ENCODE results near the gene STK35.

STK35 gene

DNA sequence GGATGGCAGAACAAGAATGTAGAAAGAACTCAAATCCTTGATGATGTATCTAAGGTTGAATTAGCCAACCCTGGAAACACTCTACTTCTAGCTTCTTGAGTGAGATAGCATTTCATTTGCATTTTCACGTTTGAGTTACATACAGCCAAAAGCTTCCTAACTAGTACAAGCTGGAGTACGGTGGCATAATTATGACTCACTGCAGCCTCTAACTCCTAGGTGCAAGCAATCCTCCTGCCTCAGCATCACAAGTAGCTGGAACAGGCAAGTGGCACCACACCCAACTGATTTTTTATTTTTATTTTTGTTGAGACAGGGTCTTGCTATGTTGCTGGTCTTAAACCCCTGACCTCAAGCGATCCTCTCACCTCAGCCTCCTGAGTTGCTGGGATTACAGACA lies 36.5 kb upstream of the STK35 start:
- H3K36me3 ChIP-seq (ENCODE audit: control insufficient read depth, low read length): no peaks in the 10 kb centered on the region
- H3K4me2 ChIP-seq (ENCODE audit: low read length): no peak overlapping the region
- no peaks in the 10 kb centered on the region for H3K4me1 ChIP-seq (ENCODE audit: control insufficient read depth, low read length)
- H3K79me2 ChIP-seq (ENCODE audit: control insufficient read depth, low read length): no peaks in the 10 kb centered on the region
- no peaks in the 10 kb centered on the region for H4K20me1 ChIP-seq (ENCODE audit: control insufficient read depth, insufficient read depth, low read depth, low read length)
- no peaks in the 10 kb centered on the region for H3K9me3 ChIP-seq (ENCODE audit: control insufficient read depth, insufficient read depth, low read length)
- H3F3A ChIP-seq (ENCODE audit: control insufficient read depth, insufficient read depth): no peaks in the 10 kb centered on the region
- no peak overlapping the region for H3K27ac ChIP-seq (ENCODE audit: low read depth, low read length)
- H3K4me3 ChIP-seq (ENCODE audit: low read length): no peak overlapping the region
- TF ChIP-seq EZH2phosphoT487 (IDR thresholded peaks at IDR 0.05; ENCODE audit: borderline replicate concordance, low read length): no peak
- TF ChIP-seq, protein P1, sequence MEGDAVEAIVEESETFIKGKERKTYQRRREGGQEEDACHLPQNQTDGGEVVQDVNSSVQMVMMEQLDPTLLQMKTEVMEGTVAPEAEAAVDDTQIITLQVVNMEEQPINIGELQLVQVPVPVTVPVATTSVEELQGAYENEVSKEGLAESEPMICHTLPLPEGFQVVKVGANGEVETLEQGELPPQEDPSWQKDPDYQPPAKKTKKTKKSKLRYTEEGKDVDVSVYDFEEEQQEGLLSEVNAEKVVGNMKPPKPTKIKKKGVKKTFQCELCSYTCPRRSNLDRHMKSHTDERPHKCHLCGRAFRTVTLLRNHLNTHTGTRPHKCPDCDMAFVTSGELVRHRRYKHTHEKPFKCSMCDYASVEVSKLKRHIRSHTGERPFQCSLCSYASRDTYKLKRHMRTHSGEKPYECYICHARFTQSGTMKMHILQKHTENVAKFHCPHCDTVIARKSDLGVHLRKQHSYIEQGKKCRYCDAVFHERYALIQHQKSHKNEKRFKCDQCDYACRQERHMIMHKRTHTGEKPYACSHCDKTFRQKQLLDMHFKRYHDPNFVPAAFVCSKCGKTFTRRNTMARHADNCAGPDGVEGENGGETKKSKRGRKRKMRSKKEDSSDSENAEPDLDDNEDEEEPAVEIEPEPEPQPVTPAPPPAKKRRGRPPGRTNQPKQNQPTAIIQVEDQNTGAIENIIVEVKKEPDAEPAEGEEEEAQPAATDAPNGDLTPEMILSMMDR (IDR thresholded peaks at IDR 0.05; ENCODE audit: low read depth, low read length, poor library complexity, severe bottlenecking): no peak
- peaks cover 5% of the 10 kb centered on the region for H3K27me3 ChIP-seq (ENCODE audit: control insufficient read depth, low read length)
- H3K9me2 ChIP-seq (replicated peaks; ENCODE audit: control insufficient read depth, low read length): no peaks in the 10 kb centered on the region

DNA sequence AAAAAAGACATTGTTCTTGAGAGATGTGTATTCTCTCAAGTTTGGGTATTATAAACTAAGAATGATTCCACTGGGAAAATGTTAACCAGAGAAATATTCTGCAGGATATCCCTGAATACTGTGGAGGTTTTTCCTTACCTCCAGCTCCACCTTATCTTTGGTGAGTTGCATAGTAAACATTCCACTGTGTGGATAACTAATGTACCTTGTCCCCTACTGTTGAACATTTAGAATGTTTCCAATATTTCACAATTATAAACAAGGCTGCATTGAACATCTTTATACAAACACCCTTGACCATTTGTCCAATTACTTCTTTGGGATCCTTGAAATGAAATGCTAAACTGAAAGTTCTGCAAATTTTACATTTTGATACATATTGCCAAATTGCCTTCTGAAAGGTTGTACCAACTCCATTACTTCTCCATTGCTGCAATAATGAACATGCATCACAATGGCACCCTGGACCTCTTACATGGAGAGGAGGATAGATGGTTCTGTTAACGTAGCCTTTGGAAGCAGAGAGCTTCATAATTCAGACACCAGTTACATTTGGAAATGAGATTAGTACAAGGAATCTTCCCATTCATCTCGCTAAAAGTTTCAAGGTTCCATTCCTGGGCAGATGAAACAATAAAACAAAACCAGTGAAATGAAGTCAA lies 35.0 kb upstream of the STK35 start:
- Histone ChIP-seq H3K9me3 (ENCODE audit: control insufficient read depth, insufficient read depth, low read length) (no peaks in the 10 kb centered on the region), H3K4me3 (ENCODE audit: low read length) (no peak overlapping the region), H3K9me2 (replicated peaks; ENCODE audit: control insufficient read depth, low read length) (no peaks in the 10 kb centered on the region), H3K27me3 (ENCODE audit: control insufficient read depth, low read length) (peaks cover 5% of the 10 kb centered on the region), H3K27ac (ENCODE audit: low read depth, low read length) (no peak overlapping the region), H3K79me2 (ENCODE audit: control insufficient read depth, low read length) (no peaks in the 10 kb centered on the region), H3K36me3 (ENCODE audit: control insufficient read depth, low read length) (no peaks in the 10 kb centered on the region), H3K4me1 (ENCODE audit: control insufficient read depth, low read length) (no peaks in the 10 kb centered on the region), H3K4me2 (ENCODE audit: low read length) (no peak overlapping the region), H4K20me1 (ENCODE audit: control insufficient read depth, insufficient read depth, low read depth, low read length) (no peaks in the 10 kb centered on the region), H3F3A (ENCODE audit: control insufficient read depth, insufficient read depth) (no peaks in the 10 kb centered on the region)
- TF ChIP-seq, protein P1 (IDR thresholded peaks at IDR 0.05; ENCODE audit: low read depth, low read length, poor library complexity, severe bottlenecking): no peak
- no peak for TF ChIP-seq EZH2phosphoT487 (IDR thresholded peaks at IDR 0.05; ENCODE audit: borderline replicate concordance, low read length)

DNA sequence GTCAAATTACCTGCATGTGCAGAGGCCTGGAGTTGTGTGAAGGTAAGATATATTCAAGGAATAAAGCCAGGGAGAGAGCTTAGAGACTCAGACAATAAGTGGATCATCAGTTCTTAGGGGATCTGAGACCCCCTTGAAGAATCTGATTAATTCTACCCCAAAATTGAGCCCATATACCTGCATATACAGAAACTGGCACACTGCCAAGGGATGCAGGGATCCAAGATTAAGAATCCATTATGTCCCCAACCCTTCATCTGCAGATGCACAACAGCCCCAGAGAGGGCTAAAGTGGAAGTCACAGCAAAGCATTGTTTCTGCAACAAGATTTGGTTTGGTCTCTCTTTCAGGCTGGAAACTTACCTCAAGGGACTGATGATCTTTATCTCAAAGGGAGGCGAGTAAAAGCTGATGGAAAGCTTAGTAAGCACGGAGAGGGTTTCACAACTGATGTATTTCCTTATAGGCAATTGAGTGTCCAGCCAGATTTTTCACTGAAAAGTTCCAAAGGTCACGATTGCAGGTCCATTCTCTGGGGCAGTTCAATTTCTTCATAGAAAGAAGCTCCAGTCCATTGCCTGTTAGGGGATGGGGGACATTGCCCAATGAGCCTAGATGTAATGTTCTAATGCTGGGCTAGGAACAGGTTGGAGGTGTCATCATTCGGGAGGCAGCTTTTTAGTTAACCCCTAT lies 20.9 kb upstream of the STK35 start:
- no peaks in the 10 kb centered on the region for H3K9me3 ChIP-seq (ENCODE audit: control insufficient read depth, insufficient read depth, low read length)
- no peak overlapping the region for H3K4me2 ChIP-seq (ENCODE audit: low read length)
- no peaks in the 10 kb centered on the region for H4K20me1 ChIP-seq (ENCODE audit: control insufficient read depth, insufficient read depth, low read depth, low read length)
- no peak overlapping the region for H3K27ac ChIP-seq (ENCODE audit: low read depth, low read length)
- H3K79me2 ChIP-seq (ENCODE audit: control insufficient read depth, low read length): no peaks in the 10 kb centered on the region
- H3K4me3 ChIP-seq (ENCODE audit: low read length): no peak overlapping the region
- H3F3A ChIP-seq (ENCODE audit: control insufficient read depth, insufficient read depth): no peaks in the 10 kb centered on the region
- H3K27me3 ChIP-seq (ENCODE audit: control insufficient read depth, low read length): peaks cover 16% of the 10 kb centered on the region; the same call in 1 of the 2 replicates
- H3K4me1 ChIP-seq (ENCODE audit: control insufficient read depth, low read length): no peaks in the 10 kb centered on the region
- no peaks in the 10 kb centered on the region for H3K36me3 ChIP-seq (ENCODE audit: control insufficient read depth, low read length)
- no peaks in the 10 kb centered on the region for H3K9me2 ChIP-seq (replicated peaks; ENCODE audit: control insufficient read depth, low read length)
- TF ChIP-seq, protein P1 (IDR thresholded peaks at IDR 0.05; ENCODE audit: low read depth, low read length, poor library complexity, severe bottlenecking): no peak
- no peak for TF ChIP-seq EZH2phosphoT487 (IDR thresholded peaks at IDR 0.05; ENCODE audit: borderline replicate concordance, low read length)
